GM21447 (cell line): ENCODE data around the gene RTP3.
"Not testable (repeated sequence)": the region's sequence is repeated elsewhere in the genome, so short reads cannot be mapped to it uniquely, and the experiment has no call there.

Experiments used
- ATAC-seq: cut with Tn5 transposase; IDR thresholded peaks from one replicate; pipeline ENCODE4 v1.9.1; 2021; ENCODE audit not compliant: unreplicated experiment

RTP3 gene

GRCh38 chr3:46544771-46545503 is 47.2 kb downstream of the RTP3 start:
- no peak for ATAC-seq

- no peak for ATAC-seq
These were observed 48.2 kb downstream of the RTP3 start for GRCh38 chr3:46545818-46546630.

GRCh38 chr3:46546896-46547440 is 49.2 kb downstream of the RTP3 start:
- no peak for ATAC-seq

- ATAC-seq: not testable (repeated sequence)
These were observed 50.8 kb downstream of the RTP3 start for GRCh38 chr3:46548611-46549010.

GRCh38 chr3:46549408-46549904 is 51.7 kb downstream of the RTP3 start:
- ATAC-seq: no peak

DNA sequence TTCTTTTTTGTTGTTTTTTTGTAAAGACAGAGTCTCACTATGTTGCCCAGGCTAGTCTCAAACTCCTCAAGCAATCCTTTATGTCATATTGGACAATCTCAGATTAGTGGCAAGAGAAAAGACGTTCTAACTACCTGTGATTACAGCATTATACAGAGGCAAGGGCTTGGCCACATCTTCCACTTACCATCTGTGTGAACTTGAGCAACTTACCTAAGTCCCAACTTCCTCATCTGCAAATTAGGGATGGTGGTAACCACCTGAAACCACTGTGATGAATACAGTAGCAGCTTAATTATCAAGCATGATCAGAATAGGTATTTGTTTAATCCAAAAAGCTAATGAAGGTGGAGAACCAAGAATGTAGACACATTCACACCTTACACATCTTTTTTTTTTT is 52.2 kb downstream of the RTP3 start:
- no peak for ATAC-seq
